Chondrocyte (in vitro differentiated cells): ENCODE measurements around the gene IL4I1. TPM values are rescaled to one million over a fixed set of nuclear protein-coding genes. Genes with fewer than 3 reads are reported as not detected.

Experiments used
- DNase-seq: peaks from one replicate; pipeline ENCODE4 v3.0.0; 2021; ENCODE audit warnings: mixed read lengths, low spot score
- H3K27ac Mint-ChIP-seq: one replicate; pipeline ENCODE4 v1.8.0; 2021; ENCODE audit warnings: mild to moderate bottlenecking, moderate library complexity, mixed read lengths; ENCODE audit not compliant: unreplicated experiment
- H3K27me3 Mint-ChIP-seq: 2 replicates; pipeline ENCODE4 v1.8.0; 2021; ENCODE audit warnings: low read depth, mixed read lengths
- H3K36me3 Mint-ChIP-seq: 2 replicates; pipeline ENCODE4 v1.8.0; 2021; ENCODE audit warnings: low read depth, mixed read lengths
- H3K4me1 Mint-ChIP-seq: 2 replicates; pipeline ENCODE4 v1.8.0; 2021; ENCODE audit warnings: low read depth, mild to moderate bottlenecking, mixed read lengths
- H3K4me3 Mint-ChIP-seq: one replicate; pipeline ENCODE4 v1.8.0; 2021; ENCODE audit warnings: mild to moderate bottlenecking, moderate library complexity, mixed read lengths; ENCODE audit not compliant: unreplicated experiment
- H3K9me3 Mint-ChIP-seq: 2 replicates; pipeline ENCODE4 v1.8.0; 2021; ENCODE audit warnings: low read depth, mixed read lengths
- total RNA-seq: library from RNA; stranded (reverse); gene quantifications from 3 replicates; pipeline ENCODE4 v1.2.1, GENCODE V29; 2021
- TF ChIP-seq, protein P1 (sequence below): fragments of 200-600 bp; sonication (generic); IDR thresholded peaks from 2 replicates; pipeline ENCODE4 v1.5.0; 2021; ENCODE audit warnings: antibody characterized with exemption, mild to moderate bottlenecking, moderate library complexity

Gene IL4I1
- total RNA-seq, 1 donor from 2014 or later = 0.17 TPM

DNA sequence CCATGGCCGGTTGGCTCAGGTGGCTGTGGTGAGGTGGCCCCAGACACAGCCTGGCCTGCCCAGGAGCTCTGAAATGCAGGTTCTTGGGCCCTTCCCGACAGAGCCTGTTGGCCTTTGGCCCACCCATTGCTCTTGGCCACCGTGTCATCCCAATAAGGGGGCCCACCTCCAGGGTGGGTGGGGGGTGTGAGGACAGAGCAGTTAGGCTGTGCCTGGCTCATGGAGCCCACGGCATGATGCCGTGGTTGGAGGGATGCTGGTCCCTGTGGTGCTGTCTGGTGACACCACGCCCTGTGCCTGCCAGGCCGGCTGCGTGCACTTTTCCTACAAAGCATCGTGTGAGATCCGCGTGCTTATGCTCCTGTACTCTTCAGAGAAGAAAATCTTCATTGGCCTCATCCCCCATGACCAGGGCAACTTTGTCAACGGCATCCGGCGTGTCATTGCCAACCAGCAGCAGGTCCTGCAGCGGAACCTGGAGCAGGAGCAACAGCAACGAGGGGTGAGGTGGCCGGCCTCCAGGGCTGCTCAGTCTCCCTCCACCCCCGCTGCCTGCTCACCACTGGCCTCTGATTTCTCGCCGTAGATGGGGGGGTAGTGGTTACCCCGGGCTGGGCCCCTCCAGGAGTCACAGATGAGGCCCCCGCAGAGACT lies 36.9 kb downstream of the IL4I1 start:
- Mint-ChIP-seq H3K27ac (no peak overlapping the region), H3K4me3 (no peak overlapping the region)

DNA sequence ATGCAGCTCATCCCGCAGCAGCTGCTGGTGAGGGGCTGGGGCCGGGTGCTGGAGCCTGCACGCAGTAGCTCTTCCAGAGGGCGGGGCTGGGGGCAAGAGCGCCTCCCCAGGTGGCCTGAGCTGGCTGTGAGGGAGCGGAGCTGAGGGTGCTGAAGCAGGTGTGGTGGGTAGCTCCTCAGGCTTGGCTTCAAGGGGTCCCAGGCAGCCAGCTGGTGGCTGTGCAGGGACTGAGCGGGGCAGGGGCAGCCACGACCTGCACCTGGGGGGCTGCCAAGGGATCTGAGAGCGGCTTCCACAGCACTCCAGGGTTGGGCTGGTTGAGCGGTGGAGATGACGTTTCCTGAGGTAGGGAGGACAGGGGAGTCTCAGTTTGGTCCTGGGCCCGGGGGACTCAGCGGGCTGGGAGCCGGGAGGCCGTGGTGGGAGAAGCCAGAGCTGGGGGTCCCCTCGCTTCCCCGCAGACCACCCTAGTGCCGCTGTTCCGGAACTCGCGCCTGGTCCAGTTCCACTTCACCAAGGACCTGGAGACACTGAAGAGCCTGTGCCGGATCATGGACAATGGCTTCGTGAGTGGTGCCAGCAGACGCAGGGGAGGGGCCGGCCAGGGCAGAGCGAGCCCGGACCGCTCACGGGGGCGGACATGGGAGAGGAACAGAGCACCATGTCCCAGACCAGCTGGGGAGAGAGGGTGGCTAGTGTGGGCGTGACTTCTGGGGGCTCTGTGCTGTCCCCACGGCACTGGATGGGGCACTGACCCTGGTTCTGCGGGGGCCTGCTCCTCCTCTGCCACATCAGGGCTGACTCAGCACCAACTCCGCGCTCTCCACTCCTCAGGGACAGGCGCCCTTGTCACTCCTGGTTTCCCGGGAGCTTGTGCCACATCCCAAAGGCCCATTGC lies 38.4 kb downstream of the IL4I1 start:
- Mint-ChIP-seq H3K4me3 (no peak overlapping the region), H3K27ac (peak overlapping the region; percentile 78), H3K36me3 (peaks cover 12% of the 10 kb centered on the region), H3K4me1 (peaks cover 15% of the 10 kb centered on the region), H3K9me3 (no peaks in the 10 kb centered on the region), H3K27me3 (no peaks in the 10 kb centered on the region)
- TF ChIP-seq, protein P1, sequence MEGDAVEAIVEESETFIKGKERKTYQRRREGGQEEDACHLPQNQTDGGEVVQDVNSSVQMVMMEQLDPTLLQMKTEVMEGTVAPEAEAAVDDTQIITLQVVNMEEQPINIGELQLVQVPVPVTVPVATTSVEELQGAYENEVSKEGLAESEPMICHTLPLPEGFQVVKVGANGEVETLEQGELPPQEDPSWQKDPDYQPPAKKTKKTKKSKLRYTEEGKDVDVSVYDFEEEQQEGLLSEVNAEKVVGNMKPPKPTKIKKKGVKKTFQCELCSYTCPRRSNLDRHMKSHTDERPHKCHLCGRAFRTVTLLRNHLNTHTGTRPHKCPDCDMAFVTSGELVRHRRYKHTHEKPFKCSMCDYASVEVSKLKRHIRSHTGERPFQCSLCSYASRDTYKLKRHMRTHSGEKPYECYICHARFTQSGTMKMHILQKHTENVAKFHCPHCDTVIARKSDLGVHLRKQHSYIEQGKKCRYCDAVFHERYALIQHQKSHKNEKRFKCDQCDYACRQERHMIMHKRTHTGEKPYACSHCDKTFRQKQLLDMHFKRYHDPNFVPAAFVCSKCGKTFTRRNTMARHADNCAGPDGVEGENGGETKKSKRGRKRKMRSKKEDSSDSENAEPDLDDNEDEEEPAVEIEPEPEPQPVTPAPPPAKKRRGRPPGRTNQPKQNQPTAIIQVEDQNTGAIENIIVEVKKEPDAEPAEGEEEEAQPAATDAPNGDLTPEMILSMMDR = no peak
- no peak for DNase-seq

More for the DNA sequence above, 36.9 kb downstream of the IL4I1 start:
- H3K27me3 Mint-ChIP-seq = no peaks in the 10 kb centered on the region
- peaks cover 8% of the 10 kb centered on the region for H3K4me1 Mint-ChIP-seq
- no peaks in the 10 kb centered on the region for H3K9me3 Mint-ChIP-seq
- TF ChIP-seq, protein P1 = no peak
- no peak for DNase-seq
- peaks cover 18% of the 10 kb centered on the region for H3K36me3 Mint-ChIP-seq

DNA sequence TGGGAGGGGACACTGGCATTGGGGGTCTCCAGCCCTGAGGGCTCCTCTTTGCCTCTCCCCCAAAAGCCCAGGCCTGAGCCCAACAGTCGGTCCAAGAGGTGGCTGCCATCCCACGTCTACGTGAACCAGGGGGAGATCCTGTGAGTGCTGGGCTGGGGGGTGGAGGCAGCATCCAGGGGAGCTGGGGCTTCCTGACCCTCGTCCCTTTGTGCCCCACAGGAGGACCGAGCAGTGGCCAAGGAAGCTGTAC lies 38.9 kb downstream of the IL4I1 start:
- peaks cover 20% of the 10 kb centered on the region for H3K4me1 Mint-ChIP-seq
- no peaks in the 10 kb centered on the region for H3K27me3 Mint-ChIP-seq
- no peak overlapping the region for H3K4me3 Mint-ChIP-seq
- no peak for DNase-seq
- H3K9me3 Mint-ChIP-seq = no peaks in the 10 kb centered on the region
- H3K36me3 Mint-ChIP-seq = peaks cover 9% of the 10 kb centered on the region
- TF ChIP-seq, protein P1 = no peak
- no peak overlapping the region for H3K27ac Mint-ChIP-seq

DNA sequence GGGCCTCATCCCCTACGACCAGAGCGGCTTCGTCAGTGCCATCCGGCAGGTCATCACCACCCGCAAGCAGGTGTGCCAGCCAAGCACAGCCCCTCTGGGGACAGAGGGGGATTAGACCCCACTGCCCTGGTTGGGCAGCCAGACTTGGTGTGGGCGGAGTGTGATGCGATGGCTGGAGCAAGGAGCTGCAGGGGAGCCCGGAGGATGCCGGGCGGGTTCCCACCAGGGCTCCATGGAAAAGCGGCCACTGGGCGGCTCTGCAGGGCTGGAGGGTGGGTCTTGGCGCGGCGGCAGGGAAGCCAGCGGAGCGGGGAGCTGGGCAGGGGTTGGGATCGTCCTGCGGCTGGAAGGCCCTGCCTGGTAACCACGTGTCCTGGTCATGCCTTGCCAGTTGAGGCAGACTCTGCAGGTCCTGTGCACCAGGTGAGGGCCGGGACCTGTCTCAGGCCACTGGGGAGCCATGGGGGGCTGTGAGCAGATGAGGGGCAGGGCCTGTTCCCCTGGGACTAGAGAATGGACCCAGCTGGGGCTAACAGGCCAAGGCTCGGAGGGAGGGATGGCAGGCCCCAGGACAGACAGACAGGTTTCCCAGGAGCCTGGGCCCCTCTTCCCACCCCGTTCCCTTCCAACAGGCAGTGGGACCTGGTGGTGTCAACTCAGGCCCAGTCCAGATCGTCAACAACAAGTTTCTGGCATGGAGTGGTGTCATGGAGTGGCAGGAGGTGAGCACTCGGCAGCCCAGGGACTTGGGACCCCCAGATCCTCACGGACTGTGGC lies 39.4 kb downstream of the IL4I1 start:
- Mint-ChIP-seq H3K36me3 (peaks cover 9% of the 10 kb centered on the region), H3K9me3 (no peaks in the 10 kb centered on the region), H3K4me1 (peaks cover 26% of the 10 kb centered on the region), H3K27ac (peak overlapping the region; percentile 17), H3K4me3 (no peak overlapping the region), H3K27me3 (no peaks in the 10 kb centered on the region)
- TF ChIP-seq, protein P1 = no peak
- DNase-seq = no peak

DNA sequence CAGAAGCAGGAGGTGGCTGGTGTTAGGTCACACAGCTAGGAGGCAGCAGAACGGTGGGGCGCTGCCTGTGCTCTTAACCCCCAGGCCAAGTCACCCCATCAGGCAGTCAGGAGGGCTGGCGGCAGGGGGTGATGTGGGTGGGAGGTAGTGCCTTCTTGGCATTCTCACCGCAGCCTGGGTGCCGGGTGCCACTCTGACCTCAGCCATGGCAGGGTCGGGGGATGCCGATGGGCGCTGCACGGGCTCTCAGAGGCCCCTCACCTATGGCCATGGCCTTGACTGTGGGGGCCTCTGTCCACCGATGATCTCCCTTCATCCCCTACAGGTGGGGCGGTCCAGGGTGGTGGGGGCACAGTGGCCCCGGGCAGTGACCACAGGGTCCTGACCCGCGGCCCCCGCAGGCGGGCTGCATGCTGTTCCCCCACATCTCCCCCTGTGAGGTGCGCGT lies 40.1 kb downstream of the IL4I1 start:
- no peaks in the 10 kb centered on the region for H3K27me3 Mint-ChIP-seq
- no peaks in the 10 kb centered on the region for H3K9me3 Mint-ChIP-seq
- no peak for DNase-seq
- no peak overlapping the region for H3K4me3 Mint-ChIP-seq
- peaks cover 30% of the 10 kb centered on the region for H3K4me1 Mint-ChIP-seq
- TF ChIP-seq, protein P1 = no peak
- peaks cover 9% of the 10 kb centered on the region for H3K36me3 Mint-ChIP-seq
- H3K27ac Mint-ChIP-seq = no peak overlapping the region
